KBM-7 (cell line): ENCODE results near the gene MRM3.
A peak's percentile ranks its signal among the peaks of the same experiment; 100 is the strongest.
"Not testable (repeated sequence)": the region's sequence is repeated elsewhere in the genome, so short reads cannot be mapped to it uniquely, and the experiment has no call there.

Source experiments
- DNase-seq: peaks from one replicate; pipeline ENCODE4 v3.0.0-alpha.2; 2015
- in situ Hi-C: fragments of 300-500 bp; cut with MboI; formaldehyde crosslinking; loops from 2 replicates; pipeline ENCODE4 v1.14.3; 2020; ENCODE audit warnings: low sequenced_read_pairs, low pct_unique_long_range_greater_than_20kb, mixed read lengths

The MRM3 gene

DNA sequence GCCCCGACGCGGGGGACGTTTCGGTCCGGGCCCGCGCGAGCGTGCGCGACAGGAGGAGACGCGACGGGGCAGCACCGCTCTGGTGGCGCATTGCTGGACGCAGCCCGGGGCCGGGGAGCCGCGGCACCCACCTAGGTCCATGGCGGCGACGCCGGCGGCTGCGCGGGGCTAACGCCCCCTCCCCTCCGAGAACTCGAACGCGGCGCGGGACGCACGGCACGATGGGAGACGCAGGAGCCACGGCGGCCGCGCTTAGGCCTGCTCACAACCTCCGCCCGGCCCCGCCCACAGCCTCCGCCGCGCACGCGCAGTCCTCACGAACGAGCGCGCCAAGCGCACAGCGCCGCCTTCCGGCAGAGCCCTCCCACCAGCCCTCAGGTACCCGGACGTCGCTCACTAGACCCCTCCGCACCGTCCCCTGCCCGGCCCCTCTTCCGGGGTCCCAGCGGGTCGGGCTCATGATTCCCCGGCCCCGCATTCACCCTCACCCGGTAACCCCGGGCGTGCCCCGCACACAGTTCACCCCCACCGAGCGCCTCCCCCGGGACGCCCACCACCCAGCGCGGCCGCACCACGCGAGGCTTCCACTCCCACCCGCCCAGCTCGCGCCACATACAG lies 30.0 kb upstream of the MRM3 start, which contains the start of gene GEMIN4:
Gene GEMIN4, minus strand, starts transcription at position 263 of the 618 bp plus-strand sequence. Its CDS starts 122 bp downstream, at position 141.
- in situ Hi-C loops: no loop called here
- DNase-seq: peak; percentile 95

GRCh38 chr17:752620-753219 lies 29.4 kb upstream of the MRM3 start:
- DNase-seq: no peak
- in situ Hi-C loops: no loop called here

- in situ Hi-C loops: no loop called here
- DNase-seq: no peak
Observed at GRCh38 chr17:753418-753817, 28.7 kb upstream of the MRM3 start.

GRCh38 chr17:755319-755961 lies 26.7 kb upstream of the MRM3 start:
- DNase-seq, in situ Hi-C loops: not testable (repeated sequence)

- DNase-seq, in situ Hi-C loops: not testable (repeated sequence)
Observed at GRCh38 chr17:756010-756567, 26.1 kb upstream of the MRM3 start.

- in situ Hi-C loops: no loop called here
Observed at GRCh38 chr17:759964-760363, 22.2 kb upstream of the MRM3 start.

DNA sequence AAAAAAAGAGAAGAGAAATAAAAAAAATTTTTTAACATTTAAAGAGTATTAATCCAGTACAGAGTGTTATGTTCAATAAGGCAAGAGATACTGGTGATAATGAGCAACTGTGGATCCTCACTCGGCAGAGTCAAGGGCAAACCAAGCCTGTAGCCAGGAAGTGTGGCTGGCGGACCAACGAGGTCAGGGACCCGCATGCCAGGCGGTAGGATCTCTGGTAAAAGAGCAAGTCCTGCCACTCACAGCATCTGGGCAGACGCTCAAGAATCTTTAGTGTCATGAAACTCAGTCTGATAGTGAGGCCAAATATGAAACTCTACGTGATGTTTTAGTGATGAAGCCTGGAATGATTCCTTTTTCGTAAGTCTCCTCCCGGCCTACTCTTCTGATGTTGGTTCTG lies 21.8 kb upstream of the MRM3 start:
- in situ Hi-C loops: no loop called here
- no peak for DNase-seq

More at GRCh38 chr17:759964-760363, 22.2 kb upstream of the MRM3 start:
- DNase-seq: no peak

DNA sequence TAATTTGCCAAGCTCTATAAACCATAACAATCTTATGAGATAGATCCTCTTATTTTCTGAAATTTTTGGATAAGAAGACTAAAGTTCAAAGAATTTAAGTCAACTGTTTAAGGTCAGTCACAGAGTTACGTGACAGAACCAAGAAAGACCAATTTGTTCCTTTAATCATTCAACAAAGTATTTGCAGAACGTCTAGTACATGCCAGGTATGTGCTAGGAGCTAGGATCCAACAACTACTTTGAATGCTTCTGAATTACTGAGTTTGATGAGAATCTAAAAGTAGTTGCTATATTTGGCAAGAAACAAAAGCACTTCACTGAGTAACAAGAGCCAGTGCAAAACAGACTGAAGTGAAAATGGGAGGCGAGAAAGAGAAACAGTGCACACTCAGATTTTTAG lies 15.1 kb upstream of the MRM3 start:
- in situ Hi-C loops: no loop called here
- no peak for DNase-seq

DNA sequence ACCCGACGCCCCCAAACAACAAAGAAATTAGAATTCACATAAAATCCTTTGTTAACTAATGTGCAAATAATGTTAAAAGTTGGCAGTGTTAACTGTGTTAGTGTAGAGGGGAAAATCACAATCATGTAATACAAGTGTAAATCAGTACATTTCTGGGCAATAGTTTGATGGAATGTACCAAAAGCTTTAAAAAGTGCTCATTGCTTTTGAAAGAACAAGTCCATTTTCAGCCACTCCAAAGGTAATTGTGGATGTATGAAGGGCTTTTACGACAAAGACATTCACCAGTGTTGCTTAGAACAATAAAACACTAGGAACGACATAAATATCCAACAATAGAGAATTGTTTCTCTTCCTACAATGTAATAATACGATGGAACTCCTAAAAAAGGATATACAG lies 9.1 kb upstream of the MRM3 start:
- in situ Hi-C loops: no loop called here
- no peak for DNase-seq

GRCh38 chr17:773467-774312 lies 8.5 kb upstream of the MRM3 start:
- no peak for DNase-seq
- in situ Hi-C loops: no loop called here

- in situ Hi-C loops: no loop called here
- no peak for DNase-seq
Observed at GRCh38 chr17:774313-774584, 7.9 kb upstream of the MRM3 start.

DNA sequence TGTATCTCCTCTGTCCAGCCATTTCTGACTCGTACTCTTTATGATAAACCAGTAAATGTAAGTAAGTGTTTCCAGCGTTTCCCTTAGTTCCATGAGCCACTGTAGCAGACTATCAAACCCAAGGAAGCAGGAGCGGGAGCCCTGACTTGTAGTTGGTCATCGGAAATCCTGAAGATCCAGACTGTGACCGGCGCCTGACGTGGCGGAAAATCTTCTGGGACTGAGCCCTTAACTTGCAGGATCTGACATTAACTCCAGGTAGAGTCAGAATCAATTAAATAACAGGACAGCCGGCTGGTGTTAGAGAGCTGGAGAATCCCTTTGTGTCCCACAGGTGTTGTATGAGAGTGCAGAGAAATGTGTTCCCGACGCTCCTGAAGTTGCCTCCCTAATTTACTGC lies 4.1 kb upstream of the MRM3 start:
- in situ Hi-C loops: no loop called here
- no peak for DNase-seq

- no peak for DNase-seq
- in situ Hi-C loops: no loop called here
Observed at GRCh38 chr17:784143-784542, 2.0 kb downstream of the MRM3 start.

- DNase-seq, in situ Hi-C loops: not testable (repeated sequence)
Observed at GRCh38 chr17:785901-786300, 3.7 kb downstream of the MRM3 start.

GRCh38 chr17:787641-788221 lies 5.6 kb downstream of the MRM3 start:
- no peak for DNase-seq
- in situ Hi-C loops: no loop called here

GRCh38 chr17:788551-788950 lies 6.4 kb downstream of the MRM3 start:
- in situ Hi-C loops: no loop called here

DNA sequence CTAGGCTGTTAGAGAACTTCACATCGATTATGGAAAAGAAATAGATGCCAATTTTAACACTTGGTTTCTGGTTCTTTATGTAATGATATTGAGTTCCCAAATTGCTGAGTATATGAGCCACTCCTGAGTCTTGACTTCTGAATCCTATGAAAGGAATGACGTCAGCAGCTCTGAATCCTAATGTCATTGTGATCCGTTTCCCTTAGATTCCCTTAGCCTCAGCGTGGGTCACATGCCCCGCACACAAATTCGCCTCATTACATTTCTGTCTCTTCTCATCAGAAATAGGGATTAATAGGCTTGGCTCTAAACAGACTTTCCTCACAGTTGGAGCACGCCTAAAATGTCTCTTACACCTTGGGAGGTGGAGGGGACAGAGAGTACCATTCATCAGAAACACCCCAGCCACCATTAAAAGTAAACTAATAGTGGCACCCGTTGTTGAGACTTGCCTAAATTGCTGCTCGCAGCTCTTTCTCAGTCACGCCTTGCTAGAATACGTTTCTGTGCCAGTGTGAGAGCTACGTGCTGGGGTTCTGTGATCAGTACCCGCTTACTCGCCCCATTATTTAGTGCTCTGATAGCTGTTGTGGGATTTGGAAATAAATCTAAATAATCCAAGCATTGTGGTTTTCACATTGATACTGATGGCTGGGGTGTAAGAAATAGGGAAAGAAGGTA lies 7.1 kb downstream of the MRM3 start:
- in situ Hi-C loops: no loop called here
- no peak for DNase-seq

More at GRCh38 chr17:788551-788950, 6.4 kb downstream of the MRM3 start:
- DNase-seq: no peak

GRCh38 chr17:789931-790873 lies 8.0 kb downstream of the MRM3 start:
- DNase-seq, in situ Hi-C loops: not testable (repeated sequence)
